H1 (cell line): ENCODE data around the gene NSUN2.

Experiments used
- POLR2AphosphoS5 ChIP-seq: IDR thresholded peaks from 2 replicates; pipeline ENCODE4 v1.6.1; 2011; ENCODE audit warnings: low read depth, low read length
- SP1 ChIP-seq: IDR thresholded peaks from 2 replicates; pipeline ENCODE4 v1.6.1; 2011; ENCODE audit warnings: low read depth, low read length
- TF ChIP-seq, protein P1 (sequence below), 3 experiments: IDR thresholded peaks; 1 replicate in 2 of 3; 2 replicates in 1 of 3; pipeline versions ENCODE4 v1.5.1 to v1.6.1; 2011; ENCODE audit warnings: low read length in 3 of 3, mild to moderate bottlenecking in 3 of 3, inconsistent platforms in 2 of 3, low read depth in 1 of 3, moderate library complexity in 1 of 3; ENCODE audit not compliant: insufficient read depth in 1 of 3; ENCODE audit errors: control extremely low read depth in 1 of 3

DNA sequence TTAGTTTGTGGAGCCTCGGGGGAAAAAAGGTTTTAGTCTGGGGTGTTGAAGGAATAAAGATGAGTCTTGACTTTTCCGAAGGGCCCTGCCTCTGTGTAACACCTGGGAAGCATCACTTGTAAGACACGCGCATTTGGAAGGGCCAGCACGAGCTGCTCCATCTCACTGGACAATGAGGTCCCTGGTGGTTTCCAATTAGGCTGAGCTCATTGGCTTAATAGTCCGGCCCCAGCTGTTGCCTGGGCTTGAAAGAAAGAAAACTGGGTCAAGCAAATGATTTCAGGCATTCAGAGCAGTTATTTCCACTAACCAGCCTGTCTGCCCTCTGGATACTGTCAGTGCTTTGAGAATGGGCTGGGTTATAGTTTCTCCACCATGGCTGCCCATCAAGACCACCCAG lies 64.5 kb downstream of the NSUN2 start:
- TF ChIP-seq, protein P1, sequence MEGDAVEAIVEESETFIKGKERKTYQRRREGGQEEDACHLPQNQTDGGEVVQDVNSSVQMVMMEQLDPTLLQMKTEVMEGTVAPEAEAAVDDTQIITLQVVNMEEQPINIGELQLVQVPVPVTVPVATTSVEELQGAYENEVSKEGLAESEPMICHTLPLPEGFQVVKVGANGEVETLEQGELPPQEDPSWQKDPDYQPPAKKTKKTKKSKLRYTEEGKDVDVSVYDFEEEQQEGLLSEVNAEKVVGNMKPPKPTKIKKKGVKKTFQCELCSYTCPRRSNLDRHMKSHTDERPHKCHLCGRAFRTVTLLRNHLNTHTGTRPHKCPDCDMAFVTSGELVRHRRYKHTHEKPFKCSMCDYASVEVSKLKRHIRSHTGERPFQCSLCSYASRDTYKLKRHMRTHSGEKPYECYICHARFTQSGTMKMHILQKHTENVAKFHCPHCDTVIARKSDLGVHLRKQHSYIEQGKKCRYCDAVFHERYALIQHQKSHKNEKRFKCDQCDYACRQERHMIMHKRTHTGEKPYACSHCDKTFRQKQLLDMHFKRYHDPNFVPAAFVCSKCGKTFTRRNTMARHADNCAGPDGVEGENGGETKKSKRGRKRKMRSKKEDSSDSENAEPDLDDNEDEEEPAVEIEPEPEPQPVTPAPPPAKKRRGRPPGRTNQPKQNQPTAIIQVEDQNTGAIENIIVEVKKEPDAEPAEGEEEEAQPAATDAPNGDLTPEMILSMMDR (IDR thresholded peaks at IDR 0.05; ENCODE audit: control extremely low read depth in 1 of 3, insufficient read depth in 1 of 3, low read depth in 1 of 3, low read length in 3 of 3) = no peak
- TF ChIP-seq SP1 = no peak
- TF ChIP-seq POLR2AphosphoS5 = no peak
